Smooth muscle cell (in vitro differentiated cells): Measurements from ENCODE around the gene C1QTNF9. TPM values are rescaled to one million over a fixed set of nuclear protein-coding genes. Genes with fewer than 3 reads are reported as not detected.

Experiments used
- DNase-seq: peaks from one replicate; lab custom pipeline; 2025; ENCODE audit not compliant: unreplicated experiment; lab: John Stamatoyannopoulos, UW
- H2AFZ ChIP-seq: fragments of 200-600 bp; sonication (generic); 2 replicates; pipeline ENCODE4 v1.6.0; 2016; ENCODE audit warnings: antibody characterized with exemption, low read depth, mild to moderate bottlenecking
- H3F3A ChIP-seq: fragments of 200-600 bp; sonication (generic); 2 replicates; pipeline ENCODE4 v1.6.0; 2017; ENCODE audit warnings: antibody characterized with exemption, low read depth
- H3K27ac ChIP-seq: fragments of 200-600 bp; sonication (generic); 2 replicates; pipeline ENCODE4 v1.5.1; 2016; ENCODE audit warnings: low read depth, mild to moderate bottlenecking
- H3K27me3 ChIP-seq: fragments of 200-600 bp; sonication (generic); 2 replicates; pipeline ENCODE4 v1.6.1; 2016; ENCODE audit warnings: low read depth, mild to moderate bottlenecking
- H3K36me3 ChIP-seq: fragments of 200-600 bp; sonication (generic); 2 replicates; pipeline ENCODE4 v1.5.1; 2016; ENCODE audit warnings: low read depth
- H3K4me1 ChIP-seq: fragments of 200-600 bp; sonication (generic); 2 replicates; pipeline ENCODE4 v1.5.1; 2016; ENCODE audit warnings: low read depth
- H3K4me2 ChIP-seq: fragments of 200-600 bp; sonication (generic); 2 replicates; pipeline ENCODE4 v1.6.0; 2016; ENCODE audit warnings: mild to moderate bottlenecking
- H3K4me3 ChIP-seq: fragments of 200-600 bp; sonication (generic); 2 replicates; pipeline ENCODE4 v1.5.1; 2016; ENCODE audit warnings: mild to moderate bottlenecking
- H3K79me2 ChIP-seq: fragments of 200-600 bp; sonication (generic); 2 replicates; pipeline ENCODE4 v1.6.0; 2016; ENCODE audit warnings: low read depth, mild to moderate bottlenecking
- H3K9ac ChIP-seq: fragments of 200-600 bp; sonication (generic); 2 replicates; pipeline ENCODE4 v1.6.0; 2016; ENCODE audit warnings: low read depth
- H3K9me3 ChIP-seq: fragments of 200-600 bp; sonication (generic); replicated peaks from 2 replicates; pipeline ENCODE4 v1.5.1; 2016; ENCODE audit warnings: low read depth
- H4K20me1 ChIP-seq: fragments of 200-600 bp; sonication (generic); 2 replicates; pipeline ENCODE4 v1.6.0; 2016; ENCODE audit warnings: low read depth
- WGBS: methylation state at CpG from one replicate; pipeline ENCODE4 v1.1.7; 2016; ENCODE audit warnings: low lambda C conversion rate; 5-methylcytosine and 5-hydroxymethylcytosine counted together
- polyA plus RNA-seq: library from polyadenylated mRNA; unstranded; fragments of >200 nt; fragmentation: Nextera tagmentation; extraction: Ambion mirVana; gene quantifications from 2 replicates; pipeline ENCODE4 v1.2.1, GENCODE V29; 2016
- total RNA-seq: library from RNA; depleted of rRNA; stranded (reverse); fragments of >200 nt; gene quantifications from 2 replicates; pipeline ENCODE4 v1.2.3, GENCODE V29; 2014
- TF ChIP-seq, protein P1 (sequence below): fragments of 200-600 bp; sonication (generic); IDR thresholded peaks from 2 replicates; pipeline ENCODE4 v1.5.1; 2017; ENCODE audit warnings: borderline replicate concordance, mild to moderate bottlenecking, antibody characterized with exemption; ENCODE audit not compliant: insufficient read depth, poor library complexity, severe bottlenecking

C1QTNF9 gene
- total and polyA plus RNA-seq, 2 experiments from 2014 or later: not detected

DNA sequence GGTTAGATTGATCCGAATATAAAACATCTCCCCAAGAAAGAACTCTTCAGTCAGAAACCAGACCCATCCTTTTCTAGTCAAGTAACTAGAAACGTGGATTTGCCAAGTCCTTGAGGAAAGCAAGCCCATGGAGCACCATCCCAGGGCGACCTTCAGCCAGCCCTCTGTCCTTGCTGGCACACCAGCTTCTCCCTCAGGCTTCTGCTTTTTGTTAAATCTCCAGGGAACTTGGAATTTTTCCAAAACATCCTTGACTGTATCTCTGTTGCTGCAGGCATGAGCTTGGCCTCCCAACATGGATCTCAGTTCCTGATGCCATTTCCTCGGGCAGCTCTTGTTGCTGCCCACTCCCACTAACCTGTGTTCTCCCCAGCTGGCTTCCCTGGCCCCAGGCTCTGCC, 27.1 kb upstream of the C1QTNF9 start:
- H3K79me2 ChIP-seq: no peaks in the 10 kb centered on the region
- H3K9ac ChIP-seq: no peak overlapping the region
- H3K4me3 ChIP-seq: no peak overlapping the region
- 79% methylated on average over 4 of the region's 4 CpGs for WGBS
- H3K27ac ChIP-seq: no peak overlapping the region
- no peak overlapping the region for H2AFZ ChIP-seq
- TF ChIP-seq, protein P1, sequence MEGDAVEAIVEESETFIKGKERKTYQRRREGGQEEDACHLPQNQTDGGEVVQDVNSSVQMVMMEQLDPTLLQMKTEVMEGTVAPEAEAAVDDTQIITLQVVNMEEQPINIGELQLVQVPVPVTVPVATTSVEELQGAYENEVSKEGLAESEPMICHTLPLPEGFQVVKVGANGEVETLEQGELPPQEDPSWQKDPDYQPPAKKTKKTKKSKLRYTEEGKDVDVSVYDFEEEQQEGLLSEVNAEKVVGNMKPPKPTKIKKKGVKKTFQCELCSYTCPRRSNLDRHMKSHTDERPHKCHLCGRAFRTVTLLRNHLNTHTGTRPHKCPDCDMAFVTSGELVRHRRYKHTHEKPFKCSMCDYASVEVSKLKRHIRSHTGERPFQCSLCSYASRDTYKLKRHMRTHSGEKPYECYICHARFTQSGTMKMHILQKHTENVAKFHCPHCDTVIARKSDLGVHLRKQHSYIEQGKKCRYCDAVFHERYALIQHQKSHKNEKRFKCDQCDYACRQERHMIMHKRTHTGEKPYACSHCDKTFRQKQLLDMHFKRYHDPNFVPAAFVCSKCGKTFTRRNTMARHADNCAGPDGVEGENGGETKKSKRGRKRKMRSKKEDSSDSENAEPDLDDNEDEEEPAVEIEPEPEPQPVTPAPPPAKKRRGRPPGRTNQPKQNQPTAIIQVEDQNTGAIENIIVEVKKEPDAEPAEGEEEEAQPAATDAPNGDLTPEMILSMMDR: no peak
- no peaks in the 10 kb centered on the region for H3K9me3 ChIP-seq
- H3K36me3 ChIP-seq: no peaks in the 10 kb centered on the region
- no peaks in the 10 kb centered on the region for H4K20me1 ChIP-seq
- no peak for DNase-seq
- peaks cover 3% of the 10 kb centered on the region for H3F3A ChIP-seq
- no peak overlapping the region for H3K4me2 ChIP-seq
- H3K4me1 ChIP-seq: peaks cover 6% of the 10 kb centered on the region
- H3K27me3 ChIP-seq: no peaks in the 10 kb centered on the region

DNA sequence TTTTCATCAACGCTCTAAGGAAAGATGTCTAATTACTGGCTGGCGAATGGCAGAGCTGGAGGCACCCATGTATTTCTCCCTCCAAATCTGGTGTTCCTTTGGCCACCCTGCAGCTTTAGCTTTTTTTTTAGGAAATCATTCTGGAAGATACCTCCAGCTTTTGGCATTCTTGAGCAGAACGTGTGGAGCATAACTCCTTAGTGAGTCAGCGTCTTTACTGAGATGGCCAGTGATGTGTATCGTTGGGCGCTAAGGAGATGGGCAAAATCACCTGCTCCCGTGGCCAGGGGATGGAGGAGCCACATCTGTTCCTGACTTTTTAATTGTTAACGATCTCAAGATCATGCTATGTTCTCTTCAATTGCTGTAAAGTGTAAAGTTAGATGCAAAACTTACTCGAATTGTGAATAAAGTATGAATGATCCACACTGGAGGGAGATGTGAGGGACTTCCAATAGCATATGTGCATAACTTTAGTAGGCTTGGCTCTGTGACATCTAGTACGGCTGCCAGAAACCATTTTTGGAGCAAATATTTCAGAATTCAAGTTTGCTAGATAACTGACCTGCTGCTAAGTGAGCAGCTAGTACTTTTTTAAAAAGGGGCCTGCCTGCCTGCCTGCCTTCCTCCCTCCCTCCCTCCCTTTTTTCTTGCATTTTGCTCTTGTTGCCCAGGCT, 24.4 kb upstream of the C1QTNF9 start:
- 85% methylated on average over 10 of the region's 10 CpGs for WGBS
- H4K20me1 ChIP-seq: no peaks in the 10 kb centered on the region
- no peaks in the 10 kb centered on the region for H3K4me1 ChIP-seq
- no peak overlapping the region for H3K27ac ChIP-seq
- no peak overlapping the region for H3K4me3 ChIP-seq
- no peaks in the 10 kb centered on the region for H3K9me3 ChIP-seq
- DNase-seq: no peak
- H3K36me3 ChIP-seq: no peaks in the 10 kb centered on the region
- no peak overlapping the region for H3K4me2 ChIP-seq
- peaks cover 3% of the 10 kb centered on the region for H3F3A ChIP-seq
- H3K27me3 ChIP-seq: no peaks in the 10 kb centered on the region
- TF ChIP-seq, protein P1: no peak
- no peak overlapping the region for H2AFZ ChIP-seq
- H3K9ac ChIP-seq: no peak overlapping the region
- no peaks in the 10 kb centered on the region for H3K79me2 ChIP-seq

DNA sequence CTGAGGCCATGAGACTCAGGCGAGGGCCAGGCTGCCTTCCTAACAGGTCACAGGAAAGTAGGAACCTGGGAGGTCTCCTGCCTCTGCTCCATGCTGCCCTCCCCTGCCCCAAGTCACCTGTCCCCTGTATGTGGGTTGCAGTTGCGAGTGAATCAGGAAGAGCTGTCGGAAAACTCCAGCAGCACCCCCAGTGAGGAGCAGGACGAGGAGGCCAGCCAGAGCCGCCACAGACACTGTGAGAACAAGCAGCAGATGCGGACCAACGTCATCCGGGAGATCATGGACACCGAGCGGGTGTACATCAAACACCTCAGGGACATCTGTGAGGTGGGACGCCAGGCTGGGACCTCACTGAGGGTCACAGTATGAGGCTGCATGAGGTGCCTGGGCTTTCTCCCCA, 22.8 kb upstream of the C1QTNF9 start:
- WGBS: 94% methylated on average over 11 of the region's 11 CpGs
- H3K79me2 ChIP-seq: no peaks in the 10 kb centered on the region

More for the DNA sequence above, 22.8 kb upstream of the C1QTNF9 start:
- TF ChIP-seq, protein P1: no peak
- no peaks in the 10 kb centered on the region for H4K20me1 ChIP-seq
- no peaks in the 10 kb centered on the region for H3K27me3 ChIP-seq
- no peaks in the 10 kb centered on the region for H3F3A ChIP-seq
- H3K4me3 ChIP-seq: no peak overlapping the region
- no peaks in the 10 kb centered on the region for H3K36me3 ChIP-seq
- no peak overlapping the region for H3K9ac ChIP-seq
- H3K4me2 ChIP-seq: no peak overlapping the region
- no peak overlapping the region for H2AFZ ChIP-seq
- H3K27ac ChIP-seq: no peak overlapping the region
- DNase-seq: no peak
- no peaks in the 10 kb centered on the region for H3K4me1 ChIP-seq
- H3K9me3 ChIP-seq: no peaks in the 10 kb centered on the region
